H9 (cell line): ENCODE measurements around the gene PRKCD. TPM values are rescaled to one million over a fixed set of nuclear protein-coding genes. Genes with fewer than 3 reads are reported as not detected.

Experiments
- DNase-seq: peaks from one replicate; pipeline ENCODE4 v3.0.0-alpha.2; 2017
- H2AFZ ChIP-seq: one replicate; pipeline ENCODE4 v1.6.1; 2013; ENCODE audit warnings: mild to moderate bottlenecking, low read length, control low read depth, moderate library complexity
- H2AK5ac ChIP-seq: 2 replicates; pipeline ENCODE4 v1.6.1; 2013; ENCODE audit warnings: low read length, control low read depth, mixed read lengths; ENCODE audit not compliant: insufficient read length
- H2BK120ac ChIP-seq: one replicate; pipeline ENCODE4 v1.6.1; 2013; ENCODE audit warnings: low read depth, mild to moderate bottlenecking, low read length, control low read depth, inconsistent platforms; ENCODE audit not compliant: poor library complexity, severe bottlenecking
- H2BK12ac ChIP-seq: 2 replicates; pipeline ENCODE4 v1.6.1; 2013; ENCODE audit warnings: low read length, control low read depth, mixed read lengths, low read depth; ENCODE audit not compliant: insufficient read length
- H2BK15ac ChIP-seq: 2 replicates; pipeline ENCODE4 v1.6.1; 2013; ENCODE audit warnings: low read depth, low read length, control low read depth
- H2BK20ac ChIP-seq: one replicate; pipeline ENCODE4 v1.6.1; 2013; ENCODE audit warnings: low read depth, mild to moderate bottlenecking, low read length, control low read depth, inconsistent platforms; ENCODE audit not compliant: poor library complexity, severe bottlenecking
- H2BK5ac ChIP-seq: 2 replicates; pipeline ENCODE4 v1.6.1; 2013; ENCODE audit warnings: low read length, control low read depth, mixed read lengths; ENCODE audit not compliant: insufficient read length
- H3K14ac ChIP-seq: 2 replicates; pipeline ENCODE4 v1.6.1; 2013; ENCODE audit warnings: low read length, control low read depth; ENCODE audit not compliant: insufficient read depth
- H3K18ac ChIP-seq: 2 replicates; pipeline ENCODE4 v1.6.1; 2013; ENCODE audit warnings: low read depth, mild to moderate bottlenecking, mixed read lengths, low read length, control low read depth; ENCODE audit not compliant: insufficient read length
- H3K23ac ChIP-seq: 2 replicates; pipeline ENCODE4 v1.6.1; 2013; ENCODE audit warnings: low read length, control low read depth, mixed read lengths, low read depth; ENCODE audit not compliant: insufficient read length
- H3K23me2 ChIP-seq: 2 replicates; pipeline ENCODE4 v1.6.1; 2013; ENCODE audit warnings: low read depth, mild to moderate bottlenecking, mixed read lengths, low read length, control low read depth; ENCODE audit not compliant: insufficient read length, poor library complexity, severe bottlenecking
- H3K27ac ChIP-seq: 2 replicates; pipeline ENCODE4 v1.5.1; 2013; ENCODE audit warnings: low read length, control low read depth, mixed read lengths, low read depth; ENCODE audit not compliant: insufficient read length
- H3K27me3 ChIP-seq: 2 replicates; pipeline ENCODE4 v1.6.1; 2013; ENCODE audit warnings: low read length, control low read depth, inconsistent platforms; ENCODE audit not compliant: insufficient read depth
- H3K4ac ChIP-seq: 2 replicates; pipeline ENCODE4 v1.6.1; 2013; ENCODE audit warnings: low read depth, mild to moderate bottlenecking, control low read depth, inconsistent platforms, low read length, moderate library complexity
- H3K4me1 ChIP-seq: 2 replicates; pipeline ENCODE4 v1.6.1; 2013; ENCODE audit warnings: low read length, control low read depth, inconsistent platforms; ENCODE audit not compliant: insufficient read depth
- H3K4me2 ChIP-seq: 2 replicates; pipeline ENCODE4 v1.6.1; 2013; ENCODE audit warnings: low read length, control low read depth, mixed read lengths; ENCODE audit not compliant: insufficient read length, insufficient read depth
- H3K56ac ChIP-seq: 2 replicates; pipeline ENCODE4 v1.6.1; 2013; ENCODE audit warnings: low read depth, mild to moderate bottlenecking, mixed read lengths, low read length, control low read depth; ENCODE audit not compliant: insufficient read length
- H3K79me1 ChIP-seq: 2 replicates; pipeline ENCODE4 v1.6.1; 2013; ENCODE audit warnings: low read depth, mild to moderate bottlenecking, moderate library complexity, low read length, control low read depth, inconsistent platforms; ENCODE audit not compliant: insufficient read depth, poor library complexity, severe bottlenecking
- H3K79me2 ChIP-seq: 2 replicates; pipeline ENCODE4 v1.6.1; 2013; ENCODE audit warnings: low read length, control low read depth, inconsistent platforms; ENCODE audit not compliant: insufficient read depth
- H3K9ac ChIP-seq: 2 replicates; pipeline ENCODE4 v1.6.1; 2013; ENCODE audit warnings: low read length, control low read depth, mixed read lengths; ENCODE audit not compliant: insufficient read length; ENCODE audit errors: extremely low read depth
- H3K9me3 ChIP-seq: one replicate; pipeline ENCODE4 v1.6.1; 2013; ENCODE audit warnings: low read depth, low read length, inconsistent platforms; ENCODE audit not compliant: control insufficient read depth
- H3T11ph ChIP-seq: one replicate; pipeline ENCODE4 v1.6.1; 2013; ENCODE audit warnings: mild to moderate bottlenecking, low read length, control low read depth, inconsistent platforms
- H4K20me1 ChIP-seq: one replicate; pipeline ENCODE4 v1.6.1; 2013; ENCODE audit not compliant: control insufficient read depth, insufficient read length, insufficient read depth
- H4K5ac ChIP-seq: 2 replicates; pipeline ENCODE4 v1.6.1; 2013; ENCODE audit warnings: low read depth, mild to moderate bottlenecking, mixed read lengths, low read length, control low read depth; ENCODE audit not compliant: insufficient read length
- H4K8ac ChIP-seq: replicated peaks from 2 replicates; pipeline ENCODE4 v1.6.1; 2013; ENCODE audit warnings: low read length, control low read depth, mixed read lengths, low read depth; ENCODE audit not compliant: insufficient read length
- H4K91ac ChIP-seq: 2 replicates; pipeline ENCODE4 v1.6.1; 2013; ENCODE audit warnings: low read depth, mild to moderate bottlenecking, moderate library complexity, mixed read lengths, low read length, control low read depth; ENCODE audit not compliant: insufficient read length
- H3K27ac Mint-ChIP-seq, 3 experiments: 2 replicates in 2 of 3; 3 replicates in 1 of 3; pipeline ENCODE4 v1.8.0; 2020 to 2021; ENCODE audit warnings: mixed read lengths in 3 of 3, mild to moderate bottlenecking in 1 of 3, moderate library complexity in 1 of 3
- H3K27me3 Mint-ChIP-seq: 2 replicates; pipeline ENCODE4 v1.8.0; 2021; ENCODE audit warnings: low read depth, mild to moderate bottlenecking, moderate library complexity, mixed read lengths
- H3K36me3 Mint-ChIP-seq, 3 experiments: 2 replicates in 2 of 3; 3 replicates in 1 of 3; pipeline ENCODE4 v1.8.0; 2020 to 2021; ENCODE audit warnings: low read depth in 3 of 3, mixed read lengths in 3 of 3; ENCODE audit not compliant: insufficient read depth in 1 of 3
- H3K4me1 Mint-ChIP-seq, 2 experiments: 2 replicates each; pipeline ENCODE4 v1.8.0; 2020; ENCODE audit warnings: mixed read lengths in 2 of 2
- H3K4me3 Mint-ChIP-seq, 2 experiments: 2 replicates in 1 of 2; 3 replicates in 1 of 2; pipeline ENCODE4 v1.8.0; 2020 to 2021; ENCODE audit warnings: mild to moderate bottlenecking in 2 of 2, mixed read lengths in 2 of 2, moderate library complexity in 1 of 2
- H3K9me3 Mint-ChIP-seq, 2 experiments: 2 replicates in 1 of 2; 3 replicates in 1 of 2; pipeline ENCODE4 v1.8.0; 2020; ENCODE audit warnings: mild to moderate bottlenecking in 2 of 2, mixed read lengths in 2 of 2, moderate library complexity in 1 of 2
- WGBS: extraction: QIAGEN DNeasy Blood & Tissue Kit; methylation state at CpG from one replicate; pipeline ENCODE4 v1.1.7; 2013; ENCODE audit warnings: missing lambda C conversion rate, low lambda C conversion rate, mixed read lengths; ENCODE audit not compliant: insufficient read length; ENCODE audit errors: extremely low coverage; 5-methylcytosine and 5-hydroxymethylcytosine counted together
- total RNA-seq: library from RNA; stranded (reverse); gene quantifications from 2 replicates; pipeline ENCODE4 v1.2.1, GENCODE V29; 2021
- TF ChIP-seq, protein P1 (sequence below): fragments of 200-600 bp; sonication (generic); conservative IDR thresholded peaks from 3 replicates; pipeline ENCODE4 v1.8.0; 2021; ENCODE audit warnings: antibody characterized with exemption, mild to moderate bottlenecking

Gene PRKCD
- total RNA-seq, 1 experiment from 2014 or later: 23.7 TPM

GRCh38 chr3:53202331-53203015 lies 41.5 kb downstream of the PRKCD start:
- no peak overlapping the region for H2AK5ac ChIP-seq
- peaks cover 0 to 4% of the 10 kb centered on the region in 2 experiments; a peak in 2 of 5 replicates for H3K9me3 Mint-ChIP-seq
- no peaks in the 10 kb centered on the region for H3K79me1 ChIP-seq
- H4K91ac ChIP-seq: no peak overlapping the region
- DNase-seq: no peak
- peaks cover 1% of the 10 kb centered on the region; the same call in 1 of the 2 replicates for H3K27me3 Mint-ChIP-seq
- H3K4me1 Mint-ChIP-seq: peaks cover 0 to 4% of the 10 kb centered on the region in 2 experiments; a peak in 2 of 4 replicates
- no peak overlapping the region for H4K5ac ChIP-seq
- TF ChIP-seq, protein P1, sequence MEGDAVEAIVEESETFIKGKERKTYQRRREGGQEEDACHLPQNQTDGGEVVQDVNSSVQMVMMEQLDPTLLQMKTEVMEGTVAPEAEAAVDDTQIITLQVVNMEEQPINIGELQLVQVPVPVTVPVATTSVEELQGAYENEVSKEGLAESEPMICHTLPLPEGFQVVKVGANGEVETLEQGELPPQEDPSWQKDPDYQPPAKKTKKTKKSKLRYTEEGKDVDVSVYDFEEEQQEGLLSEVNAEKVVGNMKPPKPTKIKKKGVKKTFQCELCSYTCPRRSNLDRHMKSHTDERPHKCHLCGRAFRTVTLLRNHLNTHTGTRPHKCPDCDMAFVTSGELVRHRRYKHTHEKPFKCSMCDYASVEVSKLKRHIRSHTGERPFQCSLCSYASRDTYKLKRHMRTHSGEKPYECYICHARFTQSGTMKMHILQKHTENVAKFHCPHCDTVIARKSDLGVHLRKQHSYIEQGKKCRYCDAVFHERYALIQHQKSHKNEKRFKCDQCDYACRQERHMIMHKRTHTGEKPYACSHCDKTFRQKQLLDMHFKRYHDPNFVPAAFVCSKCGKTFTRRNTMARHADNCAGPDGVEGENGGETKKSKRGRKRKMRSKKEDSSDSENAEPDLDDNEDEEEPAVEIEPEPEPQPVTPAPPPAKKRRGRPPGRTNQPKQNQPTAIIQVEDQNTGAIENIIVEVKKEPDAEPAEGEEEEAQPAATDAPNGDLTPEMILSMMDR: no peak; the same call in 2 of the 3 replicates
- H3K27ac ChIP-seq: no peak overlapping the region
- no peak overlapping the region for H3K18ac ChIP-seq
- H2BK120ac ChIP-seq: no peak overlapping the region
- no peaks in the 10 kb centered on the region for H3K27me3 ChIP-seq
- H3K27ac Mint-ChIP-seq: peak overlapping the region in 2 of 3 experiments; percentile 16 to 33; a peak in 2 of 7 replicates
- peak overlapping the region; percentile 78; the same call in 1 of the 2 replicates for H3K14ac ChIP-seq
- H3K36me3 Mint-ChIP-seq: peaks cover 0 to 4% (median 0%) of the 10 kb centered on the region in 3 experiments; a peak in 1 of 7 replicates
- no peak overlapping the region for H3K9ac ChIP-seq
- no peak overlapping the region for H2BK20ac ChIP-seq
- no peak overlapping the region for H3K23ac ChIP-seq
- no peak overlapping the region; the same call in 1 of the 2 replicates for H3K4ac ChIP-seq
- no peak overlapping the region for H3K4me3 Mint-ChIP-seq
- WGBS: no CpG with 5 or more reads among the region's 14 CpGs
- H4K8ac ChIP-seq: no peak overlapping the region
- H3K79me2 ChIP-seq: no peaks in the 10 kb centered on the region
- H3K56ac ChIP-seq: no peak overlapping the region
- no peaks in the 10 kb centered on the region for H4K20me1 ChIP-seq
- H3K4me1 ChIP-seq: no peaks in the 10 kb centered on the region
- no peak overlapping the region for H2BK15ac ChIP-seq
- no peak overlapping the region for H2BK5ac ChIP-seq
- no peak overlapping the region for H2BK12ac ChIP-seq
- H3K4me2 ChIP-seq: no peak overlapping the region
- no peaks in the 10 kb centered on the region for H3K9me3 ChIP-seq
- H3T11ph ChIP-seq: no peak overlapping the region
- H3K23me2 ChIP-seq: no peaks in the 10 kb centered on the region
- H2AFZ ChIP-seq: no peak overlapping the region
